ENCODE results near the gene RIBC2.

GRCh38 chr22:45468872-45469271 lies 55.4 kb downstream of the RIBC2 start:
- no peak for TF ChIP-seq CTCF (conservative IDR thresholded peaks at IDR 0.05)
- no peak for TF ChIP-seq ZFX (IDR thresholded peaks at IDR 0.05)

All from C4-2B (cell line).